ENCODE measurements around the gene PACRG.

Gene PACRG

GRCh38 chr6:163333701-163334663 lies 606.2 kb downstream of the PACRG start:
- no peak for DNase-seq (ENCODE audit: low read depth in 2 of 2)

GRCh38 chr6:163335056-163335455 lies 607.3 kb downstream of the PACRG start:
- DNase-seq (ENCODE audit: low read depth in 2 of 2): no peak

GRCh38 chr6:163335671-163336545 lies 608.1 kb downstream of the PACRG start:
- no peak for DNase-seq (ENCODE audit: low read depth in 2 of 2)

- DNase-seq (ENCODE audit: low read depth in 2 of 2): no peak
Measured at GRCh38 chr6:163336961-163337360, 609.2 kb downstream of the PACRG start.

- no peak for DNase-seq (ENCODE audit: low read depth in 2 of 2)
Measured at GRCh38 chr6:163337958-163338357, 610.2 kb downstream of the PACRG start.

- no peak for DNase-seq (ENCODE audit: low read depth in 2 of 2)
Measured at GRCh38 chr6:163338671-163339405, 611.1 kb downstream of the PACRG start.

- no peak for DNase-seq (ENCODE audit: low read depth in 2 of 2)
Measured at GRCh38 chr6:163339466-163339865, 611.7 kb downstream of the PACRG start.

- no peak for DNase-seq (ENCODE audit: low read depth in 2 of 2)
Measured at GRCh38 chr6:163340201-163340887, 612.6 kb downstream of the PACRG start.

- DNase-seq (ENCODE audit: low read depth in 2 of 2): no peak
Measured at GRCh38 chr6:163341224-163342061, 613.7 kb downstream of the PACRG start.

GRCh38 chr6:163342571-163343539 lies 615.1 kb downstream of the PACRG start:
- no peak for DNase-seq (ENCODE audit: low read depth in 2 of 2)

- no peak for DNase-seq (ENCODE audit: low read depth in 2 of 2)
Measured at GRCh38 chr6:163343609-163344008, 615.8 kb downstream of the PACRG start.

GRCh38 chr6:163344411-163344810 lies 616.6 kb downstream of the PACRG start:
- no peak for DNase-seq (ENCODE audit: low read depth in 2 of 2)

- DNase-seq (ENCODE audit: low read depth in 2 of 2): no peak
Measured at GRCh38 chr6:163345931-163346330, 618.2 kb downstream of the PACRG start.

- no peak for DNase-seq (ENCODE audit: low read depth in 2 of 2)
Measured at GRCh38 chr6:163346497-163346961, 618.8 kb downstream of the PACRG start.

- no peak for DNase-seq (ENCODE audit: low read depth in 2 of 2)
Measured at GRCh38 chr6:163347021-163347446, 619.3 kb downstream of the PACRG start.

- no peak for DNase-seq (ENCODE audit: low read depth in 2 of 2)
Measured at GRCh38 chr6:163348789-163349680, 621.3 kb downstream of the PACRG start.

GRCh38 chr6:163349696-163350095 lies 621.9 kb downstream of the PACRG start:
- no peak for DNase-seq (ENCODE audit: low read depth in 2 of 2)

GRCh38 chr6:163351013-163351412 lies 623.2 kb downstream of the PACRG start:
- no peak for DNase-seq (ENCODE audit: low read depth in 2 of 2)
